Right hindlimb (tissue), 1 donor: Measurements from ENCODE around the gene RASSF8.
"Not testable (repeated sequence)": the region's sequence is repeated elsewhere in the genome, so short reads cannot be mapped to it uniquely, and the experiment has no call there.

Source experiments
- DNase-seq: peaks from one replicate; pipeline ENCODE4 v3.0.0-alpha.2; 2018

Gene RASSF8

GRCh38 chr12:26031827-26032226 lies 73.3 kb downstream of the RASSF8 start:
- no peak for DNase-seq

GRCh38 chr12:26032290-26032689 lies 73.8 kb downstream of the RASSF8 start:
- DNase-seq: no peak

GRCh38 chr12:26032719-26033241 lies 74.3 kb downstream of the RASSF8 start:
- no peak for DNase-seq

GRCh38 chr12:26034371-26035142 lies 76.1 kb downstream of the RASSF8 start:
- no peak for DNase-seq

- DNase-seq: no peak
These were observed 78.4 kb downstream of the RASSF8 start for GRCh38 chr12:26036877-26037276.

- no peak for DNase-seq
These were observed 79.2 kb downstream of the RASSF8 start for GRCh38 chr12:26037615-26038220.

GRCh38 chr12:26042645-26043044 lies 84.2 kb downstream of the RASSF8 start:
- DNase-seq: no peak

GRCh38 chr12:26043135-26044006 lies 84.9 kb downstream of the RASSF8 start:
- DNase-seq: no peak

GRCh38 chr12:26044007-26044394 lies 85.5 kb downstream of the RASSF8 start:
- no peak for DNase-seq

- no peak for DNase-seq
These were observed 86.1 kb downstream of the RASSF8 start for GRCh38 chr12:26044592-26044991.

GRCh38 chr12:26046203-26046602 lies 87.7 kb downstream of the RASSF8 start:
- DNase-seq: no peak

- DNase-seq: no peak
These were observed 88.4 kb downstream of the RASSF8 start for GRCh38 chr12:26046906-26047305.

- DNase-seq: no peak
These were observed 89.1 kb downstream of the RASSF8 start for GRCh38 chr12:26047401-26048226.

- DNase-seq: no peak
These were observed 94.2 kb downstream of the RASSF8 start for GRCh38 chr12:26052652-26053051.

GRCh38 chr12:26054383-26054782 lies 95.9 kb downstream of the RASSF8 start:
- DNase-seq: no peak

- DNase-seq: no peak
These were observed 96.6 kb downstream of the RASSF8 start for GRCh38 chr12:26055087-26055486.

- DNase-seq: no peak
These were observed 97.9 kb downstream of the RASSF8 start for GRCh38 chr12:26056335-26056734.

GRCh38 chr12:26057271-26057670 lies 98.8 kb downstream of the RASSF8 start:
- DNase-seq: not testable (repeated sequence)

GRCh38 chr12:26058308-26058707 lies 99.8 kb downstream of the RASSF8 start:
- no peak for DNase-seq

- DNase-seq: no peak
These were observed 100.3 kb downstream of the RASSF8 start for GRCh38 chr12:26058818-26059217.

GRCh38 chr12:26062006-26062405 lies 103.5 kb downstream of the RASSF8 start:
- no peak for DNase-seq

- DNase-seq: no peak
These were observed 104.1 kb downstream of the RASSF8 start for GRCh38 chr12:26062566-26062965.
